Activated naive CD4-positive, alpha-beta T cell treated with anti-CD3 and anti-CD28 coated beads for 36 hours (primary cell): ENCODE results near the gene ANKRD63. TPM values are rescaled to one million over a fixed set of nuclear protein-coding genes. Genes with fewer than 3 reads are reported as not detected.
A peak's percentile ranks its signal among the peaks of the same experiment; 100 is the strongest.

ENCODE experiments used
- CTCF ChIA-PET: fragments of 350-600 bp; sonication (Branson Sonifier 250); formaldehyde crosslinking; loops from one replicate; lab custom pipeline; 2021; ENCODE audit warnings: antibody characterized with exemption; lab: Charles Lee
- DNase-seq: peaks from one replicate; pipeline ENCODE4 v3.0.0-alpha.2; 2020
- H3K27ac Mint-ChIP-seq: one replicate; pipeline ENCODE4 v1.8.0; 2021; ENCODE audit warnings: mild to moderate bottlenecking, mixed read lengths
- H3K27me3 Mint-ChIP-seq: one replicate; pipeline ENCODE4 v1.8.0; 2021; ENCODE audit warnings: low read depth, mixed read lengths
- H3K36me3 Mint-ChIP-seq: one replicate; pipeline ENCODE4 v1.8.0; 2021; ENCODE audit warnings: low read depth, mixed read lengths
- H3K4me1 Mint-ChIP-seq: one replicate; pipeline ENCODE4 v1.8.0; 2021; ENCODE audit warnings: low read depth, mixed read lengths
- H3K4me3 Mint-ChIP-seq: one replicate; pipeline ENCODE4 v1.8.0; 2021; ENCODE audit warnings: mild to moderate bottlenecking, moderate library complexity, mixed read lengths
- H3K9me3 Mint-ChIP-seq: one replicate; pipeline ENCODE4 v1.8.0; 2021; ENCODE audit warnings: mixed read lengths
- intact Hi-C: fragments of 100-400 bp; cut with micrococcal nuclease; formaldehyde crosslinking; loops from one replicate; pipeline ENCODE4 v1.15.1; 2023
- total RNA-seq, 2 experiments: library from RNA; stranded (reverse); gene quantifications; one replicate each; pipeline ENCODE4 v1.2.3, GENCODE V29; 2021

ANKRD63 gene
- total RNA-seq, 2 experiments from 2014 or later: not detected

GRCh38 chr15:40293006-40293405, 10.1 kb upstream of the ANKRD63 start:
- no peak overlapping the region for H3K27ac Mint-ChIP-seq
- intact Hi-C loops: no loop called here
- DNase-seq: no peak
- CTCF ChIA-PET: interaction anchor here (1.1 to 1.5 kb wide), 2 partner anchors 13 to 15 kb away, joined by 3 to 7 read pairs; partner anchors contain the start of gene PLCB2
- no peak overlapping the region for H3K4me3 Mint-ChIP-seq
- no peaks in the 10 kb centered on the region for H3K27me3 Mint-ChIP-seq
- H3K9me3 Mint-ChIP-seq: no peaks in the 10 kb centered on the region
- peaks cover 2% of the 10 kb centered on the region for H3K36me3 Mint-ChIP-seq
- no peaks in the 10 kb centered on the region for H3K4me1 Mint-ChIP-seq

DNA sequence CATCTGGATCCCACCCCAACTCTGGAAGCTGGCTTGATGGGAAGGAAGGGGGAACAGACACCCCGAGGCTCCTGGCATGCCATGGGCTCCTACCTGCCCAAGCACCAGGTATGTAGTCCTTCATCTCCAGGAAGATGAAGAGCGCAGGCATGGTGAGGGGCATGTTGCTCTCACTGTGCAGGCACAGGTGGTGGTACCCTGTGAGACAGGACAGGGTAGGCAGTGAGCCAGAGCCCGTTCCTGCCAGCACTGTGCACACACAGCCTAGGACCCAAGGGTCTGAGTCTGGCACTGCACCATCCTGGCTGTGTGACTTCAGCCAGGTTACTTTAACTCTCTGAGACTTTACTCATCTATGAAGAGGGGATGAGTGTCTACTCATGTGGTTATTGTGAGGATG, 9.4 kb upstream of the ANKRD63 start:
- Mint-ChIP-seq H3K4me3 (no peak overlapping the region), H3K27ac (no peak overlapping the region), H3K36me3 (peaks cover 2% of the 10 kb centered on the region), H3K4me1 (no peaks in the 10 kb centered on the region), H3K27me3 (no peaks in the 10 kb centered on the region), H3K9me3 (no peaks in the 10 kb centered on the region)
- DNase-seq: no peak
- CTCF ChIA-PET: interaction anchor here (1.5 to 4.8 kb wide), 2 partner anchors 12 to 17 kb away, joined by 7 to 40 read pairs; partner anchors contain the start of gene PLCB2
- intact Hi-C loops: no loop called here

DNA sequence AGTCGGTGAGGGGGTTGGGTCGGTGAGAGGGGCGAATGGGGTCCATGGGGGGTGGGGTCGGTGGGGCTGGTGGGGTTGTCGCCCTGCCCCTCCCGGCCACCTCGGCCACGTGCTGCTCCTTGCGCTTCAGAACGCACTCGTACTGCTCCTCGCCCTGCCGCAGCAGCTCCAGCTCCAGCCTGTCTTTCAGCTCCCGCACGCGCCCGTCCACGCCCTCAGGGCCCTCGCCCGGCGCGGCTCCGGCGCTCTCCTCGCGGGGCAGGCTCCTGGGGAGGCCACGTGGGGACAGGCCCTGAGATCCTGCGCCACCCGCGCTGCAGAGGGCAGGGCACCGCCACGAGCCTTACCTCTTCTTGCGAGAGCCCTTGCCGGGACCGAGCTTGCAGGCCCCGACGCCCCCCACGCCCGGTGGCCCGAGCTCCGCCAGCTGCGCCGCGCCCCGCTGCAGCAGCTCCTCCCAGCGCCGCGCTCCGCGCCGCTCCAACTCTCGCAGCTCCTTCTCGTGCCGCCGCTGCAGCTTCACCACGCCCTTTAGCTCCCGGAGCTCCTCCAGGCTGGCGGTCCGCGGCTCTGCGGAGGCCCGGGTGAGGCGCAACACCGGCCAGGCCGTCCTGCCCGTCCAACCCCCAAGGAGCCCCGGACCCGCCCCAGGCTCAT, 8.2 kb upstream of the ANKRD63 start:
- peaks cover 2% of the 10 kb centered on the region for H3K36me3 Mint-ChIP-seq
- DNase-seq: no peak
- no peaks in the 10 kb centered on the region for H3K9me3 Mint-ChIP-seq
- H3K27me3 Mint-ChIP-seq: no peaks in the 10 kb centered on the region
- H3K4me1 Mint-ChIP-seq: no peaks in the 10 kb centered on the region
- intact Hi-C loops: no loop called here
- H3K4me3 Mint-ChIP-seq: no peak overlapping the region
- no peak overlapping the region for H3K27ac Mint-ChIP-seq
- CTCF ChIA-PET: interaction anchor here (0.7 to 4.8 kb wide), 9 partner anchors 11 to 414 kb away, joined by 3 to 40 read pairs (median 5); partner anchors contain the start of gene PLCB2

DNA sequence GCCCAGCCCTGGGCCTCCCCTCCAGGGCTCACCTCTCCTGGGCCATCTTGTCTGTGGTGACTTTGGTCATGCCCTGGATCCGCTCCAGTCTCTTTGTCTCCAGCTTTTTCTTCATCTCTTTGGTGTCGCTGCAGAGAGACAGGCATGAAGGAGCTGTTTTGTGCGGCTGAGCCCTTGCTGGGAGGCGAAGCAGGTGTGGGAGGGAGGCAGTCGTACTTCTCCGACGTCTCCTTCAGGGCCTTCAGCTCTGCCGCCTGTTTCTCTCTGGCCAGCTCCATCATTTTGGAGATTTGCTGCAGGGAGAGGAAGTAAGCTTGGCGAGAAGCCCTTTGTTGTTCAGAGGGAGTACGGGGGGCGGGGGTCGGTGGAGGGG, 7.7 kb upstream of the ANKRD63 start:
- CTCF ChIA-PET: interaction anchor here (1.1 to 4.8 kb wide), 7 partner anchors 10 to 414 kb away, joined by 3 to 40 read pairs (median 5); partner anchors contain the start of gene PLCB2
- DNase-seq: no peak
- H3K36me3 Mint-ChIP-seq: peaks cover 2% of the 10 kb centered on the region
- intact Hi-C loops: no loop called here
- peaks cover 1% of the 10 kb centered on the region for H3K4me1 Mint-ChIP-seq
- H3K27ac Mint-ChIP-seq: no peak overlapping the region
- H3K9me3 Mint-ChIP-seq: no peaks in the 10 kb centered on the region
- H3K4me3 Mint-ChIP-seq: no peak overlapping the region
- H3K27me3 Mint-ChIP-seq: no peaks in the 10 kb centered on the region

- Mint-ChIP-seq H3K4me1 (peaks cover 1% of the 10 kb centered on the region), H3K27ac (no peak overlapping the region), H3K36me3 (peaks cover 2% of the 10 kb centered on the region), H3K4me3 (no peak overlapping the region), H3K27me3 (no peaks in the 10 kb centered on the region), H3K9me3 (no peaks in the 10 kb centered on the region)
- DNase-seq: no peak
- intact Hi-C loops: no loop called here
- CTCF ChIA-PET: interaction anchor here (0.7 to 4.8 kb wide), 6 partner anchors 9 to 49 kb away, joined by 3 to 40 read pairs (median 6); partner anchors contain the start of gene PLCB2
Observed at GRCh38 chr15:40289140-40289775, 6.4 kb upstream of the ANKRD63 start.

DNA sequence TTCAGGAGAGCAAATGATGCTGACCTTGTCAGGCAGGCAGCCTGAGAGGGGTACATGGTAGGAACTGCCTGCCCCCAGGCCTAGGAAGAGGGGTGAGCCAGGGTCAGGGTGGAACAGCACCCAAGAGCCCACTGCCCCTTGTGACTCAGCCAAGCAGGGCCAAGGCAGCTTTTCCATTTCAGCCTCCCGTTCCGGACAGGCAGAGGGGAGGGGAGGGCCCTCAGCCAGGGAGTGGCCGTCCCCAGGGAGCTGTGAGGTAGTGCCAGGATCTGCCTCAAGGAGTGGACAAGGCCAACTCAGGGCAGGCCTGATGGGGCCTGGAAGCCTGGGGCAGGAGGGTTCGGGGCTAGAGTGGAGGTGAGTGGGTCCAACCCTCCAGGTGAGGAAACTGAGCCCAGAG, 5.1 kb upstream of the ANKRD63 start:
- Mint-ChIP-seq H3K27ac (no peak overlapping the region), H3K36me3 (peaks cover 2% of the 10 kb centered on the region), H3K27me3 (peaks cover 2% of the 10 kb centered on the region), H3K4me1 (peaks cover 1% of the 10 kb centered on the region), H3K9me3 (no peaks in the 10 kb centered on the region), H3K4me3 (no peak overlapping the region)
- intact Hi-C loops: no loop called here
- CTCF ChIA-PET: interaction anchor here (0.6 to 4.8 kb wide), 6 partner anchors 9 to 80 kb away, joined by 3 to 40 read pairs (median 4); partner anchors contain the start of gene PLCB2
- DNase-seq: no peak

DNA sequence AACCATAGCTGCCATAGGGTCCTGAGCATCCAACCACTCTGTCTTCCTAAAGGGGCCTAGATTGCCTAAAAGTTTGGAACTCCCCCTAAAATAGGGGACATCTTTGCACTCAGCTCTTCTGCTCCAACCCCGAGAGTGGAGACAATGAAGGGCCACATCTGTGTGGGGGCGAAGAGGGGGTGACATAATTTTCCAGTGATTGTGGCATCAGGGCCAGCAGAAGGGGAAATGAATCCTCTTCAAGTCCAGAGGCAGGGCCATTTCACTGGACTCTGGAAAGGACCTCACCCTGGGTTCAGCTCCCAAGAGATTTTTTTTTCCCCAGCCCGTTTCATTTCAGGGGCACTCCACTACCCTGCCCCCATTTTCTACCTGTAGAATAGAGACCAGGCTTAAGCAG, 4.6 kb upstream of the ANKRD63 start:
- Mint-ChIP-seq H3K36me3 (peaks cover 2% of the 10 kb centered on the region), H3K4me1 (peaks cover 1% of the 10 kb centered on the region), H3K9me3 (no peaks in the 10 kb centered on the region), H3K27me3 (peaks cover 2% of the 10 kb centered on the region), H3K4me3 (no peak overlapping the region), H3K27ac (no peak overlapping the region)
- intact Hi-C loops: no loop called here
- CTCF ChIA-PET: interaction anchor here (0.6 to 4.8 kb wide), 7 partner anchors 8 to 80 kb away, joined by 3 to 40 read pairs (median 4); partner anchors contain the start of gene PLCB2
- no peak for DNase-seq

DNA sequence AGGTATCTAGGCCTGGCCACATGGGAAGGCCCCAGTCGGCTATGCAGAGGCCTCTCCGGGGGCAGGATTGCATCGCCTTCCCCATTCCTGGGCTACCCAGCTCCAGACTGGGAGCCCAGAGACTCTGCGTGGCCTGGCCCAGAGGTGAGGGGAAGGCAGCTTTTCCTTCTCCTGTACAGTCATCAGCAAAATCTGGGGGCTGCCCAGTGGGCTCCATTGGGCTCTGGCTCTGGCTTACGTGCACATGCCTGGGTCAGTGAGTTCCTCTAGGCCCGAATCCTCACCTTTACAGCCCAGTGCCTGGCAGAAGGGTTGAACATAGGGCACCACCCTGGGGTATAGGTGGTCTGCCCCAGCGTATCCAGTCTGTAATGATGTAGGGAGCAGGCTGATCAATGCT, 3.9 kb upstream of the ANKRD63 start:
- intact Hi-C loops: no loop called here
- H3K4me1 Mint-ChIP-seq: peaks cover 1% of the 10 kb centered on the region
- H3K27ac Mint-ChIP-seq: no peak overlapping the region
- H3K27me3 Mint-ChIP-seq: peaks cover 2% of the 10 kb centered on the region
- H3K36me3 Mint-ChIP-seq: peaks cover 2% of the 10 kb centered on the region
- DNase-seq: no peak
- CTCF ChIA-PET: interaction anchor here (0.8 to 1.9 kb wide), 4 partner anchors 9 to 54 kb away, joined by 3 to 4 read pairs (median 4); no protein-coding TSS in a partner anchor
- H3K9me3 Mint-ChIP-seq: no peaks in the 10 kb centered on the region
- H3K4me3 Mint-ChIP-seq: no peak overlapping the region

GRCh38 chr15:40286061-40286532, 3.2 kb upstream of the ANKRD63 start:
- CTCF ChIA-PET: interaction anchor here (0.7 to 1.8 kb wide), 7 partner anchors 11 to 369 kb away, joined by 3 to 13 read pairs (median 5); no protein-coding TSS in a partner anchor
- Mint-ChIP-seq H3K27ac (peak overlapping the region; percentile 31), H3K4me3 (no peak overlapping the region), H3K36me3 (peaks cover 2% of the 10 kb centered on the region), H3K9me3 (no peaks in the 10 kb centered on the region), H3K4me1 (peaks cover 2% of the 10 kb centered on the region), H3K27me3 (peaks cover 4% of the 10 kb centered on the region)
- intact Hi-C loops: no loop called here
- no peak for DNase-seq

GRCh38 chr15:40285554-40286011, 2.7 kb upstream of the ANKRD63 start:
- intact Hi-C loops: no loop called here
- Mint-ChIP-seq H3K36me3 (peaks cover 1% of the 10 kb centered on the region), H3K27me3 (peaks cover 8% of the 10 kb centered on the region), H3K27ac (no peak overlapping the region), H3K9me3 (no peaks in the 10 kb centered on the region), H3K4me3 (no peak overlapping the region), H3K4me1 (peaks cover 4% of the 10 kb centered on the region)
- CTCF ChIA-PET: interaction anchor here (0.6 to 1.8 kb wide), 11 partner anchors 9 to 369 kb away, joined by 3 to 13 read pairs (median 4); partner anchors contain the start of gene PLCB2
- no peak for DNase-seq

- no peak for DNase-seq
- Mint-ChIP-seq H3K27ac (no peak overlapping the region), H3K9me3 (no peaks in the 10 kb centered on the region)
Observed at GRCh38 chr15:40285151-40285550, 2.3 kb upstream of the ANKRD63 start.

More at GRCh38 chr15:40285151-40285550, 2.3 kb upstream of the ANKRD63 start:
- no peak overlapping the region for H3K4me3 Mint-ChIP-seq
- CTCF ChIA-PET: interaction anchor here (0.5 to 1.8 kb wide), 12 partner anchors 8 to 398 kb away, joined by 3 to 13 read pairs (median 4); partner anchors contain the start of gene PLCB2
- peaks cover 4% of the 10 kb centered on the region for H3K4me1 Mint-ChIP-seq
- no peaks in the 10 kb centered on the region for H3K36me3 Mint-ChIP-seq
- peaks cover 12% of the 10 kb centered on the region for H3K27me3 Mint-ChIP-seq
- intact Hi-C loops: no loop called here
